Measurements from ENCODE around the gene HNRNPA1.

GRCh38 chr12:54257332-54257731 lies 23.2 kb upstream of the HNRNPA1 start:
- TF ChIP-seq CTCF (IDR thresholded peaks at IDR 0.05) (no peak), POLR2A (IDR thresholded peaks at IDR 0.05) (no peak)
